HG02588 (cell line): Measurements from ENCODE around the gene MR1.
"Not testable (repeated sequence)": the region's sequence is repeated elsewhere in the genome, so short reads cannot be mapped to it uniquely, and the experiment has no call there.

ENCODE experiments used
- ATAC-seq: cut with Tn5 transposase; IDR thresholded peaks from one replicate; pipeline ENCODE4 v1.9.1; 2021; ENCODE audit warnings: mild to moderate bottlenecking, moderate library complexity; ENCODE audit not compliant: unreplicated experiment

MR1 gene

DNA sequence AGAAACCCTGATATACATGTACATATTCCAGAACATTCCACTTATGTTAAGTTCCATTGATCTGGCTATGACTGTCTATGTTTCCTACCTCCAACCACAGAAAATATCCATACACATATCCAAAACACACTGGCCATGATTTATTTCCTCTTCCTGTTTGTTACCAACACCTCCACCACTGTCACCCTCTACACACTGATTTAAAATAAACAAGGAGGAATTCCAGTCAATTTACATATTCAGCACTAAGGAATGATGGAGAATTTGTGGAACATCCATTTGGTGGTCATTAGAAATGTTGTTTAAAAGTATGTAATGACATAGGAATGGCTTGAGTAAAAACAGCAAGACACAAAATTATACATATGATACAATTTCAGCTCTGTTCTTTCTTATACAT is 5.6 kb upstream of the MR1 start:
- ATAC-seq = no peak

DNA sequence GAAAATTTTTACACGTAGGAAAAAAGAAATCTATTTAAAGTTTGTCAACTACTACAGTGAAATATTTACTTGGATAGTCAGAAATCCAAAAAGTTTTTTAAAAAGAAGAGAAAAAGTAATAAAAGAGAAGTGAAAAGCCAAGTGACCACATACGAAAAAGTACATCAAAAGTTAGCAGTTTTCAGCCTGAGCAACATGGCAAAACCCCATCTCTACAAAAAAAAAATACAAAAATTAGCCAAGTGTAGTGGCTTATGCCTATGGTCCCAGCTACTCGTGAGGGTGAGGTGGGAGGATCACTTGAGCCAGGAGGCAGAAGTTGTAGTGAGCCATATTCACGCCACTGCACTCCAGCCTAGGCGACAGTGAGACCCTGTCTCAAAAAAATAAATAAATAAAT is 5.2 kb upstream of the MR1 start:
- ATAC-seq = no peak

DNA sequence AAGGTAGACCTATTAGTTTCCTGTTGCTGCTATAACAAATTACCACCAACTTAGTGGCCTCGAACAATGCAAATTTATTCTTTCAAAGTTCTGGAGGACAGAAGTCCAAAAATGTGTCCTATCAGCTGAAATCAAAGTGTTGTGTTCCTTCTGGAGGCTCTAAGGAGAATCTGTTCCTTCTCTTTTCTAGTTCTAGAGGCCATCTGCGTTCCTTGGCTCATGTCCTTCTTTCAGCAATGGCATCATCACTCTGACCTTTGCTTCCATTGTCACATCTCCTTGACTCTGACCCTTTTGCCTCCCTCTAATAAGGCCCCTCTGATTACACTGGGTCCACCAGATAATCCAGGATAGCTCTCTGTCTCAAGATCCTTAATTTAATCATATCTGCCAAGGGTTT is 1.2 kb upstream of the MR1 start:
- ATAC-seq = no peak

DNA sequence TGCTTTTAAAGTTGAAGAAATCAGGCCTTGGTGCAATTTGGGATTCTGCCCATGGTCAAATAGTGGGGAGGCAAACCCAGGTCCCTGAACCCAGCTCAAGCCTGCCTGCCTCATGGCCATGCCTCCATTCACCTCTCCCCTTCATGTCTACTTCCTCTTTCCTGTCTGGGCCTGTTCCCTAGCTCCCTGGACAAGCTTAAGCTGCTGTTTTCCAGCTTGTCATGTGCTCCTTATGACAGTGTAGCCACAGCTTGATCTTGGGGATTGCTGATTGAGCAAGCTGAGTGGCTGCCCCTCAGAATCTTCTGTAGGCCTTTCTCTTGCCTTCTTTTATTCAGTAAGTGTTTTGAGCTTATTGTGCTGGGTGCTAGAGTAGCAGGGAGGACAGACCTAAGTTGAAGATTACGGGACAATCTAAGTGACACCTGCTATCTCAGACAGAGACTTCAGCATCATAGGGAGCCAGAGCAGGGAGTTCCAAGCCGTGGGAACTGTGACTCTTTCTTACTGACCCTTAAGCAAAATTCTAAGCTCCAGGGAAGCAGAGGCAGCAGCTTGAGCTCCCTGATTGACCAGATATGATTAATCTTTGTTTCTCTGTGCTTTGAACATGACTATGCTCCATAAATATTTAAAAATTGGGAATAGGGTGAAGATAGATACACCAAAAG is 520 bp upstream of the MR1 start:
- ATAC-seq = peak; percentile 29

DNA sequence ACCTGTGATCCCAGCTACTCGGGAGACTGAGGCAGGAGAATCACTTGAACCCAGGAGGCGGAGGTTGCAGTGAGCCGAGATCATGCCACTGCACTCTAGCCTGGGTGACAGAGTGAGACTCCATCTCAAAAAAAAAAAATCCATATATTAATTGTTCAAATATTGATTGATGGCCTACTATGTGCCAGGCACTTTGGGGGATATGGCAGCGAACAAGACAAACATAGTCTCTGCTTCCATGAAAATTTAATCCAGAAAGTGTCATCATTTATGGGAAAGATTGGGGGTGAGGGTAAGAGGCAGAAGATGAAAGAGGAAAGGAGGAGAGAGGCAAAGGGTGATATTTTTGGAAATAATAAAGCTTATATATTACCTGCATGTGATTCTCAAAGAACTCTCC is 1.4 kb downstream of the MR1 start:
- not testable (repeated sequence) for ATAC-seq

DNA sequence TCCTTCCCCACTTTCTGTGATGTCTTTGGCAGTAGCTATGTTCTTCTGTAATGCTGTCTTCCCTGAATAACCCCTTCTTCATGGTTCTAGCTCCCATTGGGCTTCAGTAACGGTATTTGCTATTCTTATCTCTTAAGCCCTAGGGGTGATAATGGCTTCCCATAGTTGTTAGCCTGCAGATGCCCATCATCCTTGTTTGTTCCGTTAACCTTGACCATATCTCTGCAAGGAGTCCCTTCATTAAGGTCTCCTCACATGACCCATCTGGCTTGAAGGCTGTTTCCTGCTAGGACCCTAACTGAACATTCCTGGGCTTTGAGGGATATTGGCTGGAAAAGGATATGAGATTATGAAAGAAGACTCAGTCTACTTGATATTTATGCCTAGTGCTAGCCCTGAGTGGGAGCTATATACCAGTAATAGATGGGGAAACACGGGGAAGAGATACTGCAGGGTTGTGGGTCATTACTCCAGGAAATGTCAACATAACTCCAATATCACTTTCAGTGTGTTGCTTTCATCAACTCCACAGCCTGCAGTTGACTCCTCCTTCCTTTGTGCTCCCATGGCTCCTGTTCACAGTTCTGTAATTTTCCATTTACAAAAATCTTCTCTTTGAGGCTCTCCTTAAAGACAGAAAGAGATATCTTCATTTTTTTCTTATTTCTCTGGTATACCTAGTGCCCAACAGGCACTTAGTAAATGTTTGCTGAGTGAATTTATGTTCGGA is 2.5 kb downstream of the MR1 start:
- no peak for ATAC-seq

DNA sequence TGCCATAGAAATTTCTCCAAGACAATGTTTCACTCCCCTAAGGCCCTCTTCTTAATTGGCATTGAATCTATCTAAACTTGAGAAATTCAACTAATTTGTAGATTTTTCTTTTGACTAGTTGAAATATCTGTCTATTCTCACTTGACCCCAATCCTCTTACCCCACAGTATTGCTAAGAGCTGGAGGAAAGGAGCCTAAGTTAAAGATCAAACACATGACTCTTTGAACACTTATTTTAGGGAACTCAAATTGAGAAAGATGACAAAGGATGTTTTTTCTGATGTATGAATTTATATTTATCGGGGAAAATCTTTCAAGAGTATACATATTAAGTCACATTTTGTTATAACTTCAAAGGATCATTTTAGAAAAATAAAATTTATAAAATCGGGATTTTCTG is 3.6 kb downstream of the MR1 start:
- no peak for ATAC-seq

DNA sequence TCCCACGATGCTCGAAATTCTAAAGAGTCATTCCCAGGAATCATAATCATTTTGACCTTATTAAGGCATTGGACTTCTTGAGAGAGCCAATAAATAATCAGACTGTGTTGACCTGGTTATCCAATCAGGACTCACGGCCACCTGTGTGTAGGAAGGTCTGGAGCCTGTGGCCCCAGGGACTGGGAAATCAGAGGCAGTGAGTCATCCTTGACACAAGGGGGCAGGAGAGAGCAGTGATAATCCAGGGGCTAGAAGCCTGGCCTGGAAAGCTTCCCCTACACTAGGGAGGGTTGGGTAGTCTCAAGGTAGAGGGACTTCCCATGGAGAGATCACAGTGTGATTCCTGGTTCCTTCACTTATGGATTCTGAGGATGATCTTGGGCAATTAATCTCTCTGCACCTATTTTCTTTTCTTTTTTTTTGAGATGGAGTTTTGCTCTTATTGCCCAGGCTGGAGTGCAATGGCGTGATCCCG is 4.7 kb downstream of the MR1 start:
- ATAC-seq = peak; percentile 43

DNA sequence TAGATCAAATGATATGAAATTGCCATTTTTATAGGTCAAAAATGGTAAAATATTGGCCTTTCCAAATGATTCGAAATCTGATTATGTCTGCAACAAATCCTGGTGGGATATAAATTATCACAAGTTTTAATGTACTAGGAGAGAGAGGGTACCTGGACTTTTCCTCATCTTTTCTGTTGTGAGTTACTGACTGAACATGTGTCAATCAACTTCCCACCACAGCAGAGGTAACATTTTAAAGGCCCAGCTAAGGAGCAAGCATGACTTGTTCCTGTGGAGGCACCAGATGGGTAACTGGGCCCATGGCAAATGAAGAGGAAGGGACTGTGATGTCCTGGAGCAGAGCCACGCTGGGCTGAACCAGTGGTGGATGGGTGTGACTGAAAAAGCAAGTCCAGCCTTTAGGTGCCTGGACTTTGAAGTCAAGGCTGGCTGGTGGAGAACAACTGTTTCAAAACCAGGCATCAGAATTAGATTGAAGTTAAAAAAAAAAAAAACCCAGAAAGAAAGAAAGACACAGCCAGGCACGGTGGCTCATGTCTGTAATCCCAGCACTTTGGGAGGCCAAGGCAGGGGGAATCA is 6.6 kb downstream of the MR1 start:
- ATAC-seq = no peak

DNA sequence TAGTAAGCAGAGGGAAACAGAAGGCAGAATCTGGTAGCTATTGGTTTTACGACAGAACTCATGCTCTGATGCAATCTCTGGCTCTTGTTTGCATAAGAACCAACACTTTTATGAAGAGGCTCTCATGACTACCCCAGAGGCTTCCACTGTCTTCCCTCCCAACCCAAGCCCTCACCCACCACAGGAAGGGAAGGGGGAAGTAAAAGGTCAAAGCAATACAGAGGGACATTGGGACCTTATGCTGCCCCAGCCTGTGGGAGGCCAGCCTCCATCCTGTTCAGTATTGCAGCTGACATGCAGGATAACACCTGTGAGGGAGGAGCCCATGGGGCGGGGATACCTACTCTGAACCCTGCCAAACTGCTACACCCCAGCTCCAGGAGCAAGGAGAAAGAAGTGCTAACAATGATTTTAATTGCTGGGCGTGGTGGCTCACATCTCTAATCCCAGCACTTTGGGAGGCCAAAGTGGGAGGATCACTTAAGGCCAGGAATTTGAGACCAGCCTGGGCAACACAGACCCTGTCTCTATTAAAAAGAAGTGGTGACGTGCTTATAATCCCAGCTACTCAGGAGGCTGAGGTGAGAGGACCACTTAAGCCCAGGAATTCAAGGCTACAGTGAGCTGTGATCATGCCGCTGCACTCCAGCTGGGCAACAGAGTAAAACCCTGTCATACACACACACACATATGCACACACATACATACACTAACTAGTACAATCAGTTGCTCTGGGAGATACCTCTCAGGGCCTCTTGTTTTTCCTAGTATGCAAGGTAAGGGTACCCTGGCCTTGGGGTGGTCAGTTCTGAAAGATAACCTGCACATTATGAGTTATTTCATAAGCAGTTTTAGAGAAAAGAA is 9.5 kb downstream of the MR1 start:
- no peak for ATAC-seq

DNA sequence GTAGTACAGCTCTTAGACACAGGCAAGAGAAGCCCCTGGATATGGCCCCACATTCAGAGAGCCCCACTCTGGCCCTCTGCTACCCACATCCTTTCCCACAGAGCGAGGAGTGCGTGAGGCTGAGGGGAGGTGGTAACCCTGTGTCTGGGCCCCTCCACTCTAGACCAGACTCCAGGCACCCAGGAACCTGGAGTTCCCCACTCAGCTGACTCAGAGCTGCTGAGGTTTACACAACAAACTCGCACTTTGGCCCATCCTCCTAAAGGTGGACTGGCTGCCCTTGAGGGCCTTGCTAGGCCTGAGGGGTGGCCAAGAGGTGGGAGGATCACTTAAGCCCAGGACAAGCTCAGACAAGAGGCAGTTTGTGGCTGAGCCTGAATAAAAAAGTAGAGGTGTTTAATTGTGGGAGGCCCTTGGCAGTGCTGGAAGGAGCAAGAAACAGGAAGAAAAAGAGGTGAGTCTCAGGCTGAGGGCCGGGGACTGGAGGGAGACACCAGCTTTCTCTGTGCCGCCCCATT is 10.7 kb downstream of the MR1 start:
- ATAC-seq = peak; percentile 94

DNA sequence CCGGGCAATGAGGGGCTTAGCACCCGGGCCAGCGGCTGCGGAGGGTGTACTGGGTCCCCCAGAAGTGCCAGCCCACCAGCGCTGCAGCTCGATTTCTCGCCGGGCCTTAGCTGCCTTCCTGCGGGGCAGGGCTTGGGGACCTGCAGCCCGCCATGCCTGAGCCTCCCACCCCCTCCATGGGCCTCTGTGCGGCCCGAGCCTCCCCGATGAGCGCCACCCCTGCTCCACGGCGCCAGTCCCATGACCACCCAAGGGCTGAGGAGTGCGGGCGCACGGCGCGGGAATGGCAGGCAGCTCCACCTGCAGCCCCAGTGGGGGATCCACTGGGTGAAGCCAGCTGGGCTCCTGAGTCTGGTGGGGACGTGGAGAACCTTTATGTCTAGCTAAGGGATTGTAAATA is 12.2 kb downstream of the MR1 start:
- not testable (repeated sequence) for ATAC-seq

DNA sequence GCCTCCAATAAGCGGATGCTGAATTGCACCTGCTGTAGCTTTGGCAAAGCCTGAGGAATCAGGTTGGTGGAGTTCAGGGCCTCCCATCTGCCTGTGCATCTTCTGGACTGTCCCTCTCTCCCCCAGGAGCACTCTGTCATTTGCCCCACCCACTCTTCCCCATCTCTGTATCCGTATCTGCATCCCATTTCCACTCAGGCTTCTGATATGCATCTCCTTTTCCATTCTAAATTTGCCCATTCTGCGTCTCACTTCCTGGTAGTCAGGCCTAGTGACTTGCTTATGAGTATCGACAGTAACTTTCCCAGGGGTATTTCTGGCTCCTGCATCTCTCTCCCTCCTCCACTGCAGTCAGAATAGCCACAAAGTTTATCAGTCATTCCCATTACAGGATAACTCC is 15.6 kb downstream of the MR1 start:
- no peak for ATAC-seq

DNA sequence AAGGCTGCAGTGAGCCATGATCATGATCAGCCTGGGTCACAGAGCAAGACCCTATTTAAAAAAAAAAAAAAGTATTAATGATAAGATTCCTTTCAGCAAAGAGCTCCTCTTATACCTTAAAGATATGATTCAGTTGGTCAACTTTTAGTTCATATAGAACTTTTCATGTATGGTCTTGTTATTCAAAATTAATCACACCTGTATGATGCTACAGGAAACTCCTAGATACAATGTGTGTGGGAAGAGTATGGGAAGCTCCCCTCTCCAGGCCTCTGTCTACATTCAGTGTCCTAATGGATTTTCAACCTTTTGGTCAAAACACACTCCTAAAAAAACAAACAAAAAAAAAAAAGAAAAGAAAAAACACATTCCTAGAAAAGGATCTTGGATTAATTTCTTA is 17.1 kb downstream of the MR1 start:
- no peak for ATAC-seq

DNA sequence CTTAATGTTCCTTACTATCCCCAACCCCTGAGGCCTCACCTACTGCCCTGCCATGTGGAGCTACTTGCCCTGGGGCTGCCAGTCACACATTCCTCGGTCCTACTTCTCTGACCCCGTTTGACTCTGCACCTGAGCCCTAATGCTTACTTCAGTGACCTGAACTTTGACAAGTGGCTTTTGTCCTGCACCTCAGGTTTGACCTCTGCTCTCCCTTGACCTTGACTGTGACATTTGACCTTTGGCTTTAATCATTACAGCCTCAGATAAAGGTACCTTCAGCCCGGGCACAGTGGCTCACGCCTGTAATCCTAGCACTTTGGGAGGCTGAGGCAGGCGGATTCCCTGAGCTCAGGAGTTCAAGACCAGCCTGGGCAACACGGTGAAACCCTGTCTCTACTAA is 22.8 kb downstream of the MR1 start:
- ATAC-seq = no peak

DNA sequence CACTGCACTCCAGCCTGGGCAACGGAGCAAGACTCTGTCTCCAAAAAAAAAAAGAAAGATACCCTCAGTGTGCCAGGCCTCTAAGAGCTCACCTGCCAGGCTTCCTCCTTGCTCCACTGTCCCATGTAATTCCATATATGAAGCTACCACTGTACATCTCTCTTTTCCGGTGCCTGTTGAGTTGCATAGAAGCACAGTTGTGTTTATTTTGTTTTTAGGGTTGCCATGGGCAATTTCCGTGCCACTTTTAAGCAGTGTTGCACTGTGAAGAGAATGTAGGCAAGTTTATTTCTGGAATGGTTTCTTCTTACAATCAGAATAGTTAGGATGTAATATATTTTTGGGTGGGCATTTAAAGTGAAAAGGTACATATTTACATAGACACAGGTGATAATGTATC is 23.3 kb downstream of the MR1 start:
- ATAC-seq = no peak

DNA sequence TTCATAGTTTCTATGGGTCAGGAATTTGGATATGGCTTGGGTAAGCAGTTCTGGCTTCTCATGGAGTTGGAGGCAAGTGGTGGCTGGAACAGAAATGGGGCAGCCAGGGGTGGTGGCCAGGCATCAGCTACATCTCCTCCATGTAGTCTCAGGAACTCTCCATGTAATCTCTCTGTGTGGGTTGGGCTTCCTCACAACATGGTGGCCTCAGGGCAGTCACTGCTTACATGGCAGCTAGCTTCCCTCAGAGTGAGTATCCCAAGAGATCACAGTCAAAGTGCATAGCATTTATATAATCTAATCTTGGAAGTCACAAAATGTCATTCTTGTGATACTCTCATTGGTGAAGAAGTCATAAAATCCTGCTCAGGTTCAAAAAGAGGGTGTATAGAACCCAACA is 25.7 kb downstream of the MR1 start:
- no peak for ATAC-seq

DNA sequence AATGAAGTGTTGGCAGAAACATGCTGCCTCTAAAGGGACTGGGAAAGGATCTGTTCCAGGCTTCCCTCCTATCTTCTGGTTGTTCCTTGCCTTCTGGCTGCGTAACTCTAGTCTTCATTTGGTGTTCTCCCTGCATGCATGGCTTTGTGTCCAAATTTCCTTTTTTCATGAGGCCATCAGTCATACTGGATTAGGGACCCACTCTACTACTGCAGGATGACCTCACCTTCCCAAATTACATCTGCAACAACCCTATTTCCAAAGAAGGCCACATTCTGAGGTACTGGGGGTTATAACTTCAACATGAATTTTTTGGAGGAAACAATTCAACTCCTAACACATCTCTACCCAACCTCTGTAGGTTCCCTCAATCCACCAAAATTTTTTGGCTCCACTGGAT is 26.3 kb downstream of the MR1 start:
- ATAC-seq = no peak

DNA sequence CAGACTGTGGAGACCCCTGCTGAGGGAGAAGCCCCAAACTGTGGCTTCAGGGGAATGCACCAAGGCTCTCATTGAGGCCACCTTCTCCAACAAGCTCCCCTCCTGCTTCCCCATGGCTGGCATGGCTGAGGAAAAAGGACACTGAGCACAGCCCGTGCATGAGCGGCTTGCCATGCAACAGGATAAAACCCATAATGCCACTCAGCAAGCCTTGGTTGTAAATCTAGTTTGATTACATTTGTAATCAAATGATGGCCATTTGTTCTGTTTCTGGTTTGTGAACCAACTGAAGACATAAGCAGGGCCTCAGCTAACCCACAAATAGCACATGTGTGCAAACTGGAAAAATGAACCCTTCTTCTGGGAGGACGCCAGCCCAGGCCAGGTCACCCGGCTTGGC is 27.2 kb downstream of the MR1 start:
- ATAC-seq = not testable (repeated sequence)

DNA sequence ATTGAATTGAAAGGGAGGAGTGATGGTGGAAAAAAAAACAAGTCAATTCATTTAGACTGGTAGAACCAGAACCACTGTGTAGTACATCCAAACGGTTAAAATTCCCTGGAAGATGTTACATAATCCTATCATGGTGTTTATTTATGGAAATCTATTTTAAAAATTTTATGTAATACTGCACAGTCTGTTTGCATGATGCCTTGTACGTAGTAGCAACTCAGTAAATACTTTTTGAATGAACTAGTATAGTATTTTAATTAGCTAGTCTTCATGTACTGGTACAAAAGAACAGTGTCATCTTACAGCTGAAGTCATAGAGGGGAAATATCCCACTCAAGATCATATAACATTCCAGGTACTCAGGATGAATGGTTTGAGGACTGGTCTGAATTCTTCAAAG is 27.7 kb downstream of the MR1 start:
- no peak for ATAC-seq
